Natural killer cell (primary cell): ENCODE measurements around the gene SLC36A4. TPM values are rescaled to one million over a fixed set of nuclear protein-coding genes. Genes with fewer than 3 reads are reported as not detected.
"Not testable (repeated sequence)": the region's sequence is repeated elsewhere in the genome, so short reads cannot be mapped to it uniquely, and the experiment has no call there.

Experiments used
- ATAC-seq, 3 donors: fragments of 150-1000 bp in 2 of 3; fragments of 200-7000 bp in 1 of 3; cut with Tn5 transposase; 1 replicate in 1 of 3; 2 replicates in 2 of 3; pipeline ENCODE4 v1.10.0; 2021; ENCODE audit warnings: mild to moderate bottlenecking in 2 of 3, moderate library complexity in 2 of 3
- DNase-seq, 2 donors: peaks; one replicate each; pipeline versions ENCODE4 v3.0.0 to v3.0.0-alpha.2; 2013 to 2021; ENCODE audit warnings: mixed read lengths in 1 of 2
- H3K27ac ChIP-seq: one replicate; pipeline ENCODE4 v1.5.1; 2013; ENCODE audit warnings: mild to moderate bottlenecking, low read length
- H3K27me3 ChIP-seq: one replicate; pipeline ENCODE4 v1.6.1; 2013; ENCODE audit warnings: low read length; ENCODE audit not compliant: control insufficient read depth, insufficient read depth
- H3K36me3 ChIP-seq: one replicate; pipeline ENCODE4 v1.6.1; 2013; ENCODE audit warnings: low read length; ENCODE audit not compliant: control insufficient read depth, insufficient read depth
- H3K4me1 ChIP-seq: one replicate; pipeline ENCODE4 v1.6.1; 2013; ENCODE audit warnings: low read length; ENCODE audit not compliant: control insufficient read depth, insufficient read depth
- H3K4me3 ChIP-seq: one replicate; pipeline ENCODE4 v1.5.1; 2013; ENCODE audit warnings: low read length
- H3K9me3 ChIP-seq: one replicate; pipeline ENCODE4 v1.6.1; 2013; ENCODE audit warnings: low read length; ENCODE audit not compliant: control insufficient read depth, insufficient read depth
- H3K27ac Mint-ChIP-seq, 2 donors: one replicate each; pipeline ENCODE4 v1.8.0; 2022; ENCODE audit warnings: mild to moderate bottlenecking in 2 of 2, mixed read lengths in 2 of 2, moderate library complexity in 1 of 2
- H3K27me3 Mint-ChIP-seq, 2 donors: one replicate each; pipeline ENCODE4 v1.8.0; 2022; ENCODE audit warnings: low read depth in 2 of 2, mixed read lengths in 2 of 2
- H3K36me3 Mint-ChIP-seq: one replicate; pipeline ENCODE4 v1.8.0; 2022; ENCODE audit warnings: mixed read lengths
- H3K4me1 Mint-ChIP-seq, 2 donors: one replicate each; pipeline ENCODE4 v1.8.0; 2022; ENCODE audit warnings: mixed read lengths in 2 of 2
- H3K4me3 Mint-ChIP-seq: one replicate; pipeline ENCODE4 v1.8.0; 2022; ENCODE audit warnings: mild to moderate bottlenecking, moderate library complexity, mixed read lengths
- H3K9me3 Mint-ChIP-seq, 2 donors: one replicate each; pipeline ENCODE4 v1.8.0; 2022; ENCODE audit warnings: mixed read lengths in 2 of 2
- CTCF ChIP-seq: fragments of 200-600 bp; IDR thresholded peaks from one replicate; pipeline ENCODE4 v1.8.0; 2022; ENCODE audit warnings: antibody characterized with exemption
- WGBS: methylation state at CpG from one replicate; pipeline ENCODE4 v1.1.7; 2013; ENCODE audit warnings: missing lambda C conversion rate; ENCODE audit not compliant: insufficient coverage; 5-methylcytosine and 5-hydroxymethylcytosine counted together
- intact Hi-C: fragments of 100-400 bp; cut with micrococcal nuclease; formaldehyde crosslinking; loops from one replicate; pipeline ENCODE4 v1.14.2; 2022
- total RNA-seq, 4 donors: library from RNA; stranded (reverse); fragments of 120-200 nt in 1 of 4; gene quantifications; one replicate each; pipeline versions ENCODE4 v1.2.3 to v1.2.4, GENCODE V29; 2013 to 2022

The SLC36A4 gene
- total RNA-seq, 3 donors from 2014 or later (not counting 1 experiment from before 2014, with no cell fraction given) = 14.2 to 17.0 (median 14.6) TPM

- no peaks in the 10 kb centered on the region for H3K27me3 Mint-ChIP-seq
- TF ChIP-seq CTCF = no peak
- H3K4me1 Mint-ChIP-seq = peaks cover 0 to 5% of the 10 kb centered on the region in 2 donors
- no peak for DNase-seq
- no peaks in the 10 kb centered on the region for H3K36me3 Mint-ChIP-seq
- Histone ChIP-seq H3K4me1 (no peaks in the 10 kb centered on the region), H3K36me3 (peaks cover 2% of the 10 kb centered on the region), H3K27ac (no peak overlapping the region), H3K9me3 (peaks cover 5% of the 10 kb centered on the region), H3K27me3 (no peaks in the 10 kb centered on the region), H3K4me3 (no peak overlapping the region)
- intact Hi-C loops = no loop called here
- H3K4me3 Mint-ChIP-seq = no peak overlapping the region
- no peak for ATAC-seq
- no peak overlapping the region for H3K27ac Mint-ChIP-seq
- peaks cover 4 to 6% of the 10 kb centered on the region in 2 donors for H3K9me3 Mint-ChIP-seq
Observed at GRCh38 chr11:93187290-93187689, 10.5 kb downstream of the SLC36A4 start.

GRCh38 chr11:93177891-93178290, 19.9 kb downstream of the SLC36A4 start:
- H3K27me3 Mint-ChIP-seq, ATAC-seq, H3K9me3 ChIP-seq, H3K27me3 ChIP-seq, H3K4me3 ChIP-seq, H3K36me3 ChIP-seq, DNase-seq, H3K9me3 Mint-ChIP-seq, H3K4me3 Mint-ChIP-seq, H3K27ac ChIP-seq, intact Hi-C loops, H3K4me1 ChIP-seq, H3K27ac Mint-ChIP-seq, H3K4me1 Mint-ChIP-seq: not testable (repeated sequence)
- over 99% methylated on average over 12 of the region's 13 CpGs for WGBS
- peaks cover 21% of the 10 kb centered on the region for H3K36me3 Mint-ChIP-seq

- ATAC-seq = no peak
- H3K27ac ChIP-seq = no peak overlapping the region
- 90% methylated on average over 1 of the region's 2 CpGs for WGBS
- H3K9me3 Mint-ChIP-seq = no peaks in the 10 kb centered on the region
- peaks cover 6 to 18% of the 10 kb centered on the region in 2 donors for H3K4me1 Mint-ChIP-seq
- intact Hi-C loops = no loop called here
- no peaks in the 10 kb centered on the region for H3K4me1 ChIP-seq
- DNase-seq = peak in 1 of 2 donors; percentile 15
- H3K9me3 ChIP-seq = no peaks in the 10 kb centered on the region
- no peak overlapping the region for H3K4me3 ChIP-seq
- H3K27ac Mint-ChIP-seq = no peak overlapping the region
- H3K4me3 Mint-ChIP-seq = no peak overlapping the region
- TF ChIP-seq CTCF = no peak
- H3K27me3 Mint-ChIP-seq = no peaks in the 10 kb centered on the region
- H3K36me3 ChIP-seq = no peaks in the 10 kb centered on the region
- H3K27me3 ChIP-seq = no peaks in the 10 kb centered on the region
- H3K36me3 Mint-ChIP-seq = no peaks in the 10 kb centered on the region
Observed at GRCh38 chr11:93169950-93170561, 27.7 kb downstream of the SLC36A4 start.

- no peak overlapping the region for H3K27ac ChIP-seq
- peaks cover 6% of the 10 kb centered on the region for H3K36me3 ChIP-seq
- H3K4me3 Mint-ChIP-seq = no peak overlapping the region
- H3K4me1 Mint-ChIP-seq = peaks cover 6 to 18% of the 10 kb centered on the region in 2 donors
- no peaks in the 10 kb centered on the region for H3K27me3 Mint-ChIP-seq
- H3K4me3 ChIP-seq = no peak overlapping the region
- no peak for ATAC-seq
- intact Hi-C loops = no loop called here
- no peaks in the 10 kb centered on the region for H3K4me1 ChIP-seq
- H3K27ac Mint-ChIP-seq = no peak overlapping the region
- H3K27me3 ChIP-seq = no peaks in the 10 kb centered on the region
- H3K36me3 Mint-ChIP-seq = peaks cover 8% of the 10 kb centered on the region
- WGBS = 100% methylated on average over 1 of the region's 2 CpGs
- no peaks in the 10 kb centered on the region for H3K9me3 ChIP-seq
- no peak for TF ChIP-seq CTCF
- DNase-seq = no peak
- no peaks in the 10 kb centered on the region for H3K9me3 Mint-ChIP-seq
Observed at GRCh38 chr11:93169143-93169542, 28.6 kb downstream of the SLC36A4 start.
